GM19395 (cell line): ENCODE results near the gene YWHAH.
A peak's percentile ranks its signal among the peaks of the same experiment; 100 is the strongest.

ENCODE experiments used
- ATAC-seq: cut with Tn5 transposase; IDR thresholded peaks from one replicate; pipeline ENCODE4 v1.9.1; 2021; ENCODE audit warnings: mild to moderate bottlenecking, moderate library complexity; ENCODE audit not compliant: unreplicated experiment

The YWHAH gene

DNA sequence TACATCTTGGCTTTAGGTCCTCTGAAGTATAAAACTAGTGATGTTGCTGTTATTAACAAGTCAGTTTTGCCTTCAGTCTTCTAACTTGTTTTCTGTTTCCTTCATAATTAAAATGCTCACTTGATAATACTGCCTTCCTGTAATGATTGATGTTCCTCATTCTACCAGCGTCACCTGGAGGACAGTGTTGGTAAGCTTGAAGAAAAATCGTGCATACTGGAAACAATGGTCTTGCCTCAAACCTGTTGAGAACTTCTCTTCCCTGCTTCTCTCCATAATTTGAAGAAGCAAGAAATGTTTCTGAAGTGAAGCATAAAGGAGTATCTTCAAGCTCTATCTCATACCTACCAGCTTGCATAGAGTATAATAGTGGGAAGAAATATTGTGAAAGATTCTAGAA lies 3.0 kb downstream of the YWHAH start:
- ATAC-seq: no peak

DNA sequence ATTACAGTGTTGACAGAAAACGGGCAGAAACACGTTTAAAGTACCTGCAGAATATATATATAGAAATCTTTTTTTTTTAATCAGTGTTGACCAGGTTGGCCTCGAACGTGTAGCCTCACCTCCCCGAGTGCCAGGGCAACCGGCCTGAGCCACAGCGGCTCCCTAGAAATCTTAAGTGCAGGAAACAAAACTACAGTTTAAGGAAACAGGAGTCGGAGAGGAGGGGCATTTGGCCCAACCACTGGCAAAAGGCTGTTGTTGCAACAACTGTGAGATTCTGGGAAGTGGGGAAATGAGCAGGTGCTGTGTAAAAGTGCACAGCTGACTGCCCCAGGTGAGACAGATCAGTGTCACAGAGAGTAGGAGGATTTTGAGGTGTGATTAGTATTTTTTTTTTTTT lies 3.7 kb downstream of the YWHAH start:
- ATAC-seq: no peak

GRCh38 chr22:31950226-31950625 lies 5.9 kb downstream of the YWHAH start:
- no peak for ATAC-seq

DNA sequence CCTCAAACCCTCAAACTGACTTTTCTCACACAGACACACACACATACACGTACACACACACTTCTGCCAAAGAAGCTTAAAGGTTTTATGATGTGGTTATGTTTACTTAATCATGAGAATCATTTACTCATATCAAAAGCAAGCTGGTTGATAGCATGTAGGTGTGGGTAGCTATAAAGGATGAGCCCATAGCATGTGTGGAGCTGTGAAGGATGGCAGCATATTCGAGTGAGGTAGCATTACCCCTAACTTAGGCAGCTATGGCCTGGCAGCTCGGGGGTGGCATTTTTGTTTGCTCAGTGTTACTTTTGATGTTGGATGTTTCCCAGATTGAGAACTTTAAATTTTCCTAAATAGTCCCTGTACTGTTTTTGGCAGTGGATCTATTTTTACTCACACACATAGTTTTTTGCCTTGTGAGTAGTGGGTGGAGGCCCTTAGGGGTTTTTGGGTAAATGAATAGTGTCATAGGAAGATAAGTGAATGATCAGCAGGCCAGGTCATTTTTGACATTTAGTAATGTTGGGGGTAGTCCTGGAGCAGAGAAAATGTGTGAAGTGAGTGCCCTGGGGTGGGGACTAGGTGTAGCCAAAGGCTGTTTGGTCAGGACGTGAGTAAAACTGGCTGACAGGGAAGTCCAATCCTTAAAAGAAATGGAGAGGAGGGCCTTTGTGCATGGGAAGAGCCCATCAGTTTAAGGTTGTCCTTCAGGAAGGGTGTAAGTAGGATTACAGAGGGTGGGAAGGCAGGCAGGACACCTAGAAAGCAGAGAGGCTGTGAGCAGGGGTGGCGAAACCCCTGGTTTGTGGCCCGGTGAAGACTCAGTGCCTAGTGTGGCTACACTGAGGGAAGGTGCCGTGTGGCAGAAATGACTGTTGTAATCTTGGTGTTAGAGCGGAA lies 7.1 kb downstream of the YWHAH start:
- no peak for ATAC-seq

- no peak for ATAC-seq
Observed at GRCh38 chr22:31952094-31952401, 7.7 kb downstream of the YWHAH start.

- no peak for ATAC-seq
Observed at GRCh38 chr22:31952472-31952871, 8.1 kb downstream of the YWHAH start.

DNA sequence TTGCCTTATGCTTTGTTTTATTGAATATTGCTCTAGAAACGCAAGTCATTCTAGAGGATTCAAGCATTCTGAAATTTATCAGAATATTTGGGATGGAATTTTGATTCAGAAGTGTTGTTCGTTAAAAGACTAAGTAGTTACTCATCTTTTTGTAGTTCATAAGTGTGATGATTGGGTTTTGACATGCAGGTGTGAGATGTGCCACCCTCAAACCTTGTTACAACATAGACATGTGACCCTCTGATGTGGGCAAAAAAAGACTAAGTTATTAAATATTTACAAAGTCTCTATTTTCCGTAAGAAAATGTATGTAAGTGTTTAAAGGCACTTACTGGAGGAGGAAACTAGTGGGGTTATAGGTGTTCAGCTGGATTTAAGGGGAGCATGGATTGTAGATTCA lies 8.9 kb downstream of the YWHAH start:
- ATAC-seq: no peak

DNA sequence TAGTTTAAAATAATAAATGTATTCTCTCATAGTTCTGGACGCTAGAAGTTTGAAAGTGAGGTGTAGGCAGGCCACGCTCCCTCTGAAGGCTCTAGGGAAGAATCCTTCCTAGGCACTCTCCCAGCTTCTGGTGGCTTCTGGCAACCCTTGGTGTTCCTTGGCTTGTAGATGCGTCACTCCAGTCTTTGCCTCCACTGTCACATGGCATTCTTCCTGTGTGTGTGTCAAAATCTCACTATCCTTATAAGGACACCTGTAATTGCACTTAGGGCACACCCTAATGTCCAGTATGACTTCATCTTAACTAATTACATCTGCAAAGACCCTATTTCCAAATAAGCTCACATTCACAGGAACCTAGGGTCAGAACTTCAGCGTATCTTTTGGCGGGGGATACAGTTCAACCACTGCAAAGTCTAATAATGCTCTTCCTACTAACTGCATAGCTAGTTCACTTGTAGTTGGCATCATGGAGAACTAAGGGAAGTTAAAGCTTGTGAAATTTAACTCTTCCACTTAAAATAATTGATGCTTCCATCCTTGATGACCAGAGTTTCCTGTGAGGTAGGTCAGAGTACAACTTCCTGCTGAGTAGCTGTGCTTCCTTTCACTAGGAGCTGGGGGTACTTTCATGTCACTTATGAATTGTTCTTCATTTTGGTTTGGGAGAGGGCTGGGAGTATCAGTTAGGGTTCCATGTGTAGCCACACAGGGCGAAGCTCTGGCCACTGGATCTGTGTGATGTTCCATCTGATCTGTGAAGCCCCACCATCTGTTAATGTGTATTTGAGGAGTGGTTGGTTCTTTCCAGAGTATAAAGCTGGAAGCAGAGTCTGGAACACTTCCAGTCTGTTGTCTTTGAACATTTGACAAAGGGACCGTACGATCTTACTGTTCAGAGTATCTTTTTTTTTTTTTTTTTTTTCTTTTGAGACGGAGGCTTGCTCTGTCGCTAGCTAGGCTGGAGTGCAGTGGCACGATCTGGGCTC lies 10.5 kb downstream of the YWHAH start:
- ATAC-seq: no peak

DNA sequence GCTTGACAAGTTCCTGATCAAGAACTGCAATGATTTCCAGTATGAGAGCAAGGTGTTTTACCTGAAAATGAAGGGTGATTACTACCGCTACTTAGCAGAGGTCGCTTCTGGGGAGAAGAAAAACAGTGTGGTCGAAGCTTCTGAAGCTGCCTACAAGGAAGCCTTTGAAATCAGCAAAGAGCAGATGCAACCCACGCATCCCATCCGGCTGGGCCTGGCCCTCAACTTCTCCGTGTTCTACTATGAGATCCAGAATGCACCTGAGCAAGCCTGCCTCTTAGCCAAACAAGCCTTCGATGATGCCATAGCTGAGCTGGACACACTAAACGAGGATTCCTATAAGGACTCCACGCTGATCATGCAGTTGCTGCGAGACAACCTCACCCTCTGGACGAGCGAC lies 12.0 kb downstream of the YWHAH start:
- no peak for ATAC-seq

GRCh38 chr22:31957970-31958594 lies 13.7 kb downstream of the YWHAH start:
- no peak for ATAC-seq

DNA sequence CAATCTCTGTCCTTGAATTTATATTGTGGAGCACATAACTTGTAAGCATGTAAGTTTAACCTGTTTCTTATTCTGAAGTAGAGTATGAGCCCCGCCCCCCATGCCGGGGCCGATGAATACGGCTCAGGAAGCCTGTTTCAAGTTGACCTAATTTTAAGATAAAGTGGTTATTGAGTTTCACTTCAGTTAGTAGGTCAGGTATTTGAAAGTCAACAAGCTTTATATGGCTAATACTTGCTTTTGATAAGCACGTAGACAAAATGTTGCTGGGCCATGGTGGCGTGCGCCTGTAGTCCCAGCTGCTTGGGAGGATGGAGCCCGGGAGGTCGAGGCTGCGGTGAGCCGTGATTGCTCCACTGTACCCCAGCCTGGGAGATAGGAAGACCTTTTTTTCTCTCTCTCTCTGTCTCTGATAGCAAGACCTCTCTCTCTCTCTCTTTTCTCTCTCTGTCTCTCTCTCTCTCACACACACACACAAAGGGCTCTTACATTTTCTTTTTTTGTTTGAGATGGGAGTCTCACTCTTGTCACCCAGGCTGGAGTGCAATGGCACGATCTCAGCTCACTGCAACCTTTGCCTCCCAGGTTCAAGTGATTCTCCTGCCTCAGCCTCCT lies 14.4 kb downstream of the YWHAH start:
- no peak for ATAC-seq

- ATAC-seq: no peak
Observed at GRCh38 chr22:31960767-31961166, 16.4 kb downstream of the YWHAH start.

- ATAC-seq: no peak
Observed at GRCh38 chr22:31962387-31963125, 18.2 kb downstream of the YWHAH start.

DNA sequence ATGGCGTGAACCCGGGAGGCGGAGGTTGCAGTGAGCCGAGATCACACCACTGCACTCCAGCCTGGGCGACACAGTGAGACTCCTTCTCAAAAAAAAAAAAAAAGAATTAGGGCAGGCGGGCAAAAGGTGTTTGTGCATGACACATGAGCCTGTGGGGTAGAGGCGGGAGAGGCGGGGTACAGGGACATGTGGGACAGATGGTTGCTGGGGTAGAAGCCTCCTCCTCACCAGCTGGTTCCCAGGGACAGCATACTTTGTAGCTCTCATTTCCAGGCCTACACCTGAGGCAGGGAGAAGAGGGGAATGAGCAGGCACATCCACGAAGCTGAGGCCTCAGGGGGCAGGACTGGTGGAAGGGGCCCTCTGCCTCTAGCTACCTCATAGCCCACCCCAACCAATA lies 23.7 kb downstream of the YWHAH start:
- no peak for ATAC-seq

DNA sequence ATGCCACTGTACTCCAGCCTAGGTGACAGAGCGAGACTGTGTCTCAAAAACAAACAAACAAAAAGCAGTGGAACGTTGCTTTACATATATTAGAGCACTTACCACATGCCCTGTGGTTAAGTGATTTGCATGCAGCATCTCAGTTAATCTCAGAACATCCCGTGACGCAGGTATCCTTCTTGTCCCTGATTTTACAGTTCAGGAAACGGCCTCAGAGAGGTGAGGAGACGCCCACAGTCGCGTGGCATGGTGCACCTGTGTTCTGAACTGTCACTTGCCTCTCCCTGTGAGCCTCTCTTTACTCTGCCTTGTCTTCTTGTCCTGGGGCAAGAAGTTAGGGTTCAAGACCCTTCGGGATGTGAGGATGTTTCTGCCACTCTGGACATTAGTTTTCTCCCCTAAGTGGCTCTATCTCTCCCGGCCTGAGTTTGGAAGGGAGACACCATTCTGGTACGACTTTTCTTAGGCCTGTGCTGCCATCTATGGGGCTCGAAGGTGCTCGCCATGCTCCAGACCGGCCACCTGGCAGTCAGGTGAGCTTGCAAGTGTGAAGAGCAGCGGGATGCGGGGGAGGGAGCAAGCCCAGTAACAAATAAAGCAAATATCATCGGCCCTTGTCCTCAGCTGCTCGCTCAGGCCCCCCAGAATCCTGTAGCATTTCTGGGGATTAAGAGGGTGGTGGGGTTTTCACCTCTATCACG lies 25.6 kb downstream of the YWHAH start:
- ATAC-seq: peak; percentile 66

DNA sequence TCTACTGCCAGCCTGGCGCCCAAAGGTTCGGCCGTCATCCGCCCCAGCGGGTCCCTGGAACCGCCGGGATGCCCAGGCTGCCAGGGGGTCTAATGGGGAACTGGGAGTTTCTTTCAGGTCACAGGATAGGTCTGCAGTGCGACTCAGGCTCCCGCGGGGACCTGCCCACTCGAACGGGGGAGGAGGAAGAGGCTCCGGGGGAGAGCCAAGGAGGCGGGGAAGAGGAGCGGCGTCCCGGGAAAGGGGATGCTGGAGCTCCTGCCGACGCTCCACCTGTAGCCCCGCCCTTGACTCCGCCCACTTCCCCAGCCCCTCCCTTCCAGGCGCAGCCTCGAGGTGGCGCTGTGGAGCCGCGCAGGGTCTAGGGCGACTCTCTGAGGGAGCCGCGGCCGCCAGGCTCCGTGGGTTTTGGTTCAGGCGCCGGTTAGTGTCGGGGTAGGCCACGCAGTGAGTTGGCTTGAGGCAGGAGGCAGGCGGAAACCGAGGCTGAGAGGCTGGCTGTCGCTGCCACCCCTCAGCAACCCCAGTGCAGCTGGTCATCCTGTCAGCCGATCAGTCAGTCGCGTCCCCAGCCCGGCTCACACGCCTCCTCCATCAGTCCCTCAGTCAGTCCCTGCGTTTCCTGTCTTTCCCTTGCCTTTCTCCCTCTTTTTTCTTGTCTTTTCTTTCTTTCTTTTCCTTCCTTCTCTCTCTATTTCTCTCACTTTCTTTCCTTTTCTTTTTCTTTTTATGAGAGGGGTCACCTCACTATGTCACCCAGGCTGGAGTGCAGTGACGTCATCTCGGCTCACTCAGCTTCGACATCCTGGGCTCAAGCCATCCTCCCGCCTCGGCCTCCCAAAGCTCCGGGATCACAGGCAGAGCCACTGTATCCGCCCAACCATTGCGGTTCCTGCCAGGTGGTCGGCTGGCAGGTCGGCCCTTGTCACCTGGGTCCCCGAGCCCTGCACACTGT lies 26.4 kb downstream of the YWHAH start:
- peak; percentile 72 for ATAC-seq

DNA sequence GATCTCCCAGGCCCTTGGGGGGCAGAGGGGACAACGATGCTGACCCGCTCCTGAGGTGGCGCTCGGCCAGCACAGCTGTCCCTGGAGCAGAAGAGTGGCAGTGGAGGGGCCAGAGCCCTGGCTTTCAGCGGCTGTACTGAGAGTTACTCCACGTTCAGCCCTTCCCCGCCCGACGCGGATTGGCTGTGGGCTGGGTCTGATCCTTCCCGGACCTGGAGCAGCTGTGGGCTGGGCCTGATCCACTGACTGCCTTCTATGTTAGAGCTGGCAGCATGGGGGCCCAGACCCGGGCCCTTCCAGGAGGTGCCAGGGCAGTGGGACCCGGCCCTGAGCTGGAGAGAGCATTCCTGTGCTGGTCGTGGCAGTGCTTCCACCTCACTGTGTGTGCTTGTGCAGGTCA lies 27.8 kb downstream of the YWHAH start:
- no peak for ATAC-seq

- no peak for ATAC-seq
Observed at GRCh38 chr22:31973739-31974138, 29.4 kb downstream of the YWHAH start.
